ENCODE measurements around the gene TMEM176B.
"Not testable (repeated sequence)": the region's sequence is repeated elsewhere in the genome, so short reads cannot be mapped to it uniquely, and the experiment has no call there.

The TMEM176B gene

DNA sequence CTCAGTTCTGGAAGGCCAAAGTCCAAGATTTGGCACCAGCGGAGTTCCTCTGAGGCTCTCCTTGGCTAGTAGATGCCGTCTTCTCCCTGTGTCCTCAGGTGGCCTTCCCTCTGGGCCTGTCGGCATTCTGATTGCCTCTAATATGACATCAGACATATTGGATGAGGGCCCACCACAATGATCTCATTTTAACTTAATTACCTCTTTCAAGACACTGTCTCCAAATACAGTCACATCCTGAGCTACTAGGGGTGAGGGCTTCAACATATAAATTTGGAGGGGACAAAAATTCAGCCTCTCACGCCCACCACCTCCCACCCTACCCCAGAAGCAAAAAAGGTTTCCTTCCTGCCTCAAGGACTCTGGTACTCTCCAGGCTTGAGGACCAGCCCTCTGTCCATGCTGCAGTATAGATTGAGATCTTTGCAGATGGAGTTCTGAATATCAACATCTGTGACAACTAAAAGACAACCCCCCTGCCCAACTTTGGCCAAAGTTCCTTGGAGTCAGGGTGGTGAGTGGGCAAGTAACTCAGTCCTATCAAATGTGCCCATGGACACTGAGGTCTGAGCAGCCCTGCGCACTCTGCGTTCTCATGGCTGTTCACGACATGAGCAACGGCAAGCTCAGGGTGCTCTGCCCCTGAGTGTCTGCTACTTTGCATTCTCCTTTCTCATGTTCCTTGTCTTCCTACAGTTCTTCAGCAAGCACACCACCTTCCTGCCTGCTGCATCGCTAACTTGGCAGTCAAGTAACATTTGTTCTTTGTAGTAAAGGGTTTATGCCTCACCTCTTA, 11.5 kb downstream of the TMEM176B start:
- DNase-seq = no peak

DNA sequence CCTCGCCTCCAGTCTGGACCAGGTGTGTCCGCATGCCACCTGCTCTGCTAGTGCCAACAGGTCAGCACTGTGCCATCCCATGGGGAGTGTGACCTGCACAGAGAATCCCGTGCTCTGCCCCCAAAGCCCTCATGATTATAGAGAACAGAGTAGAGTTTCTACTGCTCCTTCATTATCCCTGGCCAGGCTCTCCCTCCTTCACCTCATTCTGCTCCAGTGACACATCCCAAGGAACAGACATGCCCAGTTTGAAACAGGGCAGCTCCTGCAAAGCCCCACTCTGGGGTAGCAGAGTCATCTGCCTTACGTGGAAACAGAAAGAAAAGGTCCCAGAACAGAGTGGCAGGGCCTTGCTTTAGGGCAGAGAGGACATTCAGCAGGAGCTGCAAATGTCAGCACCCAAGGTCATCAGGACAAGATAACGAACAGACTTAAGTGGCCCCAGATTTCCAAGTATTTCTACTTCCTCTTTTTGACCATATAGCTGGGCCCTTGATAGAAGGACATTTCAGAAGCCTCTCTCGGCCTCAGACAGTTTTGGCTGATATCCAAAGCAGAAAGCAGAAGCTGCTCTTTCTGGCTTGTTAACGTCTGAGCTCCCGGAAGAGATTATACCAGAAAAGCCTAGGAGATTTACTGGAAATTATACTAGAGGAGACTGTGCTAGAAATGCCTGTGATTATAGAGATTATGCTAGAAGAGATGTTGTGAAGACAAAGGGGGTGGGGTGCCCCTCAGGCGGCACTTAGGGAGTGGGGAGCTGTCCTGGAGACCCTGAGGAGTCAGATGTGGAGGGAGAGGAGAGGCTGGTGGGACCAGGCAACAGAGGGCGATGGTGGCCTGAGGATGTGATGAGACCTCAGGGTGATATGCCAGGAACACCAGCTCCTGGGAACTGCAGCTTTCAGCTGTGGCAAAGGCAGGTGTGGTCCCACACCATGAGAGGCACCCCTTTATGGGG, 12.6 kb downstream of the TMEM176B start:
- DNase-seq = peak; percentile 60

DNA sequence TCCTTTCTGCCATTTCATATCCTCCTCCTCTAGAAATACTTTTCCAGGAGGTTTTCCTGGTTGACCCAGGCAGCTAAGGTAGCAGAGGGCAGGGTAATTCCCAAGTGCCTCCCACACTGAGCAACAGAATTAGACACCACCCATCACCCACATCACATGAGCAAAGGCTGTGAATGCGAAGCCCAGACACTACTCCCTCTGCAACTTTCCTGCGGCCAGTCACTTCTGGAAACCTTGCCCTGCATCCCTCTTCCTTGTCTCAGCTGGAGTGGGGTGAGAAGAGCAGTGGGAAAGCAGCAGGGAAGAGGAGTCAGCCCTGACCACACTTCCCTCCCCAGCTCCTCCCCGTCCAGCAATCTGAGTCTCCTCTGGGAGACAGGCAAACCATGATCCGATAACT, 15.2 kb downstream of the TMEM176B start:
- peak; percentile 42 for DNase-seq

DNA sequence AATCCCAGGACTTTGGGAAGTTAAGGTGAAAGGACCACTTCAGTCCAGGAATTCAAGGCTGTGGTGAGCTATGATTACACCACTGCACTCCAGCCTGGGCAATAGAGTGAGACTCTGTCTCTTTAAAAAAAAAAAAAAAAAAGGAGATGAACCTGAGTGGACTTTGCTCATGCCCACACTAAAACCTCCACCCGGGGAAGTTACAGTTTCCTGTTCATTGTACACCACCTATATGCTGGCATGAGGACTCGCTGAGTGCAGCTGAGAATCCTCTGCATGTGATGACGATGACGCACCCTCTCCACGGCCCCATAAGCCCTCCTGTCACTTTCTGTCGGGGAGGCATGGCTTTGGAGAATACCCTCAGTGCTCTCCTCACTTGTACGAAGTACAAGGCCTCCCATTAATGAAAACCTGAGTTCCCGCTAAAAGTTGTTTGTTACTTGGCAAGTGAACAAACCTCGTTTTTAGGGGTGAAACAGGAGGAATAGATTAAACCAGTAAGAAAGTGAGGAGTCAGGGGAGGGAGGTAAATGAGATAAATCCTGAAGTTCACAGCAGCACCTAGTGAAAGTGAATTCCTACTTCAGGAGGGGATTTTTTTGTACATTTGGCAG, 15.9 kb downstream of the TMEM176B start:
- peak; percentile 96 for DNase-seq

DNA sequence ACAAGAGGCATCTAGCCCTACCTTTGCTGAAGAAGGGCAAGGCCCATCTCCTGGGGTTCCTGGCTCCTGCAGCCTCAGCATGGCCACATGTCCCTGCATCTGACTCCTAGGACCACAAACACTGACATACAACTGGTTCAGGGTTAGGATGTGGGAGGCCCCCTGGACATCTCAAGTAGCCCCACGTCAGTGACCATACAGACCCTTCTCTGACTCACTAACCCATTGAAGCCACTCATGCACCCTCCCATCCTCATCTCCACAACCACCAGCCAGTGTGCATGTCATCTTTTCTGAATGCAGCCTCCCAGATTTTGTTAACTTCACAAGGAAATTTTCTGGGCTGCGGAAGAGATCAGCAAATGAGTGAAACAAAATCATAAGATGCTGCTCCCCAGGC, 18.2 kb downstream of the TMEM176B start:
- DNase-seq = no peak

DNA sequence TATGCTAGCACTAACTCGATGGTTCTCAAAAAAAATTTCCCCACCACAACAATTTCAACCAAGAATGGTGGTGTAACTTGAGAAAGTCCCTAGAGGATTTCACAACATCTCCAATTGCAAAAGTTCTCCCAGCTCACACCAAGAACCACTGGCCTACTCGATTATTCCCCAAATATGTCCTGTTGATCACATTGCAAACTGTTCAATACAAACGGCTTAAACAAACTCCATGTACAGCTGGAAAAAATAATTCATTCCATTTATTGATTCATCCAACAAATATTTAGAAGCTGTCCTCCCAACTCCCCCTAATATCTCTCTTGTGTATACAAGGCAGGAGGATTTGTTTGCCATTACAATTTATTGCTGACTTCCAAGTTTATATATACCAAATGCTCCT, 19.1 kb downstream of the TMEM176B start:
- no peak for DNase-seq

DNA sequence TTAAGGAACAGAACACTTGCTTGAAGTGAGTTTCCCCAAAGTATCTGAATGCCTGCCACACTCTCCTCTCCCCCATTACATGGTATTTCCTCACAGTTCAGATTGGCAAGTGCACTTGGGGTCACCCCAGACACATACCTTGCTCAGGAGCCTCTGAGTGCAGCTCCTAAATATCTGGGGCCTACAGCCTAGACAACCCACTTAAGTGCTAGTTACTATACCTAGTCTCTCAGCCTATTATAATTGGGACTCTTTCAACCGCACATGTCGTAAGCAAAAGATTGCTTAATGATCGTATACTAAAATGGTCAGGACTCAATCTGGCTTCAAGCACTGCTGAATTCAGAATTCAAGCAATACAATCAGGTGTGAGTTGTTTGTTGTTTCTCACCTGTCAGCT, 19.9 kb downstream of the TMEM176B start:
- no peak for DNase-seq

DNA sequence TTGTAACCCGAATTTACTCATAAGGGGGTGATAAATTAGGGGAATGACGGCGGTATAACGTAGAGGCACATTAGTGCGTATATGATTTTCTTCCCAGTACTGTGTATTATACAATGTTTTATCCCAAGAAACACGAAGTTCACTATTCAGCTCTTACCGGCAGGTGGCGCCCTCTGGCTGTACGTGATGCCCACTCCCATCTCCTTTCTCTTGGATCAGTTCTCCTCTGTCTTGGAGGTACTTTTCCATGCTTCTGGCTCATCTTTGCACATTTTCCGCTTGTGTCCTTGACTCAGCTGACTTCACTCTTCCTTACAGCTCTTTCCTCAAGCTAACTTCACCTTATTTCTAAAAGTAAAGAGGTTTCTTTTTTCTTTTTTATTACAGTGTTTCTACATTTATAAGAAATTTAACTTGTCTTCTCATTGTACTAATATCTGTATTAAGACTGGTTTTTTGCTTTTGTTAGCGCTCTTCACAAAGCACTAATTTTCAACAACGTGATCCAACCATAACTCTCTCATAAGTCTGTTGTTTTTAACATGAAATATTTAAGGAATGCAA, 21.3 kb downstream of the TMEM176B start:
- DNase-seq = peak; percentile 92

DNA sequence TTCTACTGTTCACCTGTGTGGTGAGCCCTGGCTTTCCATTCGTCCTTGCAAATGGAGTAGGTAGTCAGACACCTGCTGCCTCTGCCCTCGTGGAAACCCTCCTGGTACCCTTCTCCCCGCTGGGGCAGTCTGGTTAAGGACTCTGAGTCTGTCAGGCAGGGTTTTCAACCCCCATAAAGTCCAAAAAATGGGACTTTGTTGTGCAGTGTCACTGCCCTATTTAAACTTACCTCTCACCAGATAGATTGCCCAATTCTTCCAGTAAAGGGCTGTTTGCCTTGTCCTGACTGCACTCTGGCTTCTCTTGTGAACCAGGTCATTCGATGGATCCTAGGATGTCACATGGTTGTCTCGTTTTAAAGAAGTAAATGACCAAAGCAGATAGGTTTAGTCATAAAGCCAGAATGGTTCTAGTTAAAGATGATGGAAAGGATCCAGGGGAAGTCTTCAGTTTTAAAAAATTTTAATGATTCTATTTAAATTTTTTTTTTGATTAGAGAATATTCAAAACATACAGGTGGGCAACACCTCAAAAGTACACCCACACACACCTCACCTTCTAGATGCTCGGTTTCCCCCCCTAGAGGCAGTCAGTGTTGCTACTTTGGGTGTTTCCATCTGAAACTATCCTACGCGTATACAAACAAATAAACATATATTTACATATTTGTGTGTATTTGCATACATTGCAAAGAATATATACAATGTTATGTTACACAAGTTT, 22.0 kb downstream of the TMEM176B start:
- peak; percentile 64 for DNase-seq

DNA sequence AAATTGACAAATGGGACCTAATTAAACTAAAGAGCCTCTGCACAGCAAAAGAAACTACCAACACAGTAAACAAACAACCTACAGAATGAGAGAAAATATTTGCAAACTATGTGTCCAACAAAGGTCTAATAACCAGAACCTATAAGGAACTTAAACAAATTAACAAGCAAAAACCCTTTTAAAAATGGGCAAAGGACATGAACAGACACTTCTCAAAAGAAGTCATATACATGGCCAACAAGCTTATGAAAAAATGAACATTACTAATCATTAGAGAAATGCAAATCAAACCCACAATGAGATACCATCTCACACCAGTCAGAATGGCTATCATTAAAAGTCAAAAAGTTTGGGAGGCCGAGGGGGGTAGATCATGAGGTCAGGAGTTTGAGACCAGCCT, 26.0 kb downstream of the TMEM176B start:
- DNase-seq = not testable (repeated sequence)

DNA sequence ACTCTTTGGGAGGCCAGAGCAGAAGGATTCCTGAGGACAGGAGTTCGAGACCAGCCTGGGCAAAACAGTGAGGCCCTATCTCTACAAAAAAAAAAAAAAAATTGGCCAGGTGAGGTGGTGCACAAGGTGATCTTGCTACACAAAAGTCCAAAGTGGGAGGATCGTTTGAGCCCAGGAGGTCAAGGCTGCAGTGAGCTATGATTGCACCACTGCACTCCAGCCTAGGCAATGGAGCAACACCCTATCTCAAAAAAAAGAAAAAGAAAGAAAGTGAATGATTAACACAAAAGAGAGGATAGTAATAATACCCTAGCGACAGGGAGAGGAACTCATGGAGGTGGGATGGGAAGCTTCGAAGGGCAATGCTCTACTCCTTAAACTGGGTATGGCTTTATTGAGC, 30.4 kb downstream of the TMEM176B start:
- DNase-seq = no peak

DNA sequence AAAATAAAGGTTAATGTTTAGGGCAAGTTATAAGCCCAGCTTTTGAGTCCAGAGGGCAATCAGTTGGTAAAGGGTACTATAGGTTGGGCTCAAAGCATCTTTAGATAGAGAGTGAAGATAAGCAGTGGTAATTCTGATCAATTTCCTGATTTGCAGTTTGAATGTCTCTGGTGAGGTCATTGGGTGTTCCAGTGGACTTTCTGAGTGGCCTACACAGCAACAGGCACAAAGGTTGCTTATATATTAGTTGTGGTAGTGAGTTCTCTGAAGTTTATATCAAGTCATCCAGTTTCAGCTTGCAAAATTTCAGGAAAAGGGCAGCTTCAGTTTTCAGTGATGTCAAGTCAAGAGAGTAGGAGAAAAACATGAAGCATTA, 33.8 kb downstream of the TMEM176B start:
- DNase-seq = peak; percentile 37

DNA sequence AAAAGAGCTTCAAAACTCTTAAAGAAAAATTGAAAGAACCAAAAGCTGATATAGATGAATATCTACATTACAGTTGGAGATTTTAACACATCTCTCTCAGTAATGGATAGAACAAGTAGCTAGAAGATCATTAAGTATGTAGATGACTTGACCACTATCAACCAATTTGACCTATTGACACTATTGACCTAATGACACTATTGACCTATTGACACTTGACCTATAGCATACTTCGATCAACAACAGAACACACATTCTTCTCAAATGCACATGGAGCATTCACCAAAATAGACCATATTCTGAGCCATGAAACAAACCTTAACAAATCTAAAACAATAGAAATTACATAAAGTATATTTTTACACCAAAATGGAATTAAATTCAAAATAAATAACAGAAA, 40.7 kb downstream of the TMEM176B start:
- DNase-seq = no peak

DNA sequence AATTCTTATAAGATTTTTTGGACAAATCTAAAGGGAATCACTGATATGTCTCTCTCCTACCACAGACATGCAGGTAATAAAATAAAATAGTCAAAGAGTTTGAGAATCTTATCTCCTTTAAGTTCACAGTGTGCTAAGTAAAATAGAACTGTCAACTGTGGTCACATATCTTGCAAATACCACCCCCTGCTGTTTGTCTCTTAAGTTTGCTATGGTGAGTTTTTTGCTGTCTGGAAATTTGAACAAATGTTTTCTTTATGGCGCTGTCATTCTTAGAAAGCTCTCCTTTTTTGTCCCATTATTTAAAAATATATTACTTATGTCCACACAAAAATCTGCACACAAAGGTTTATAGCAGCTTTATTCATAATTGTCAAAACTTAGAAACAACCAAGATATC, 43.3 kb downstream of the TMEM176B start:
- DNase-seq = peak; percentile 67

DNA sequence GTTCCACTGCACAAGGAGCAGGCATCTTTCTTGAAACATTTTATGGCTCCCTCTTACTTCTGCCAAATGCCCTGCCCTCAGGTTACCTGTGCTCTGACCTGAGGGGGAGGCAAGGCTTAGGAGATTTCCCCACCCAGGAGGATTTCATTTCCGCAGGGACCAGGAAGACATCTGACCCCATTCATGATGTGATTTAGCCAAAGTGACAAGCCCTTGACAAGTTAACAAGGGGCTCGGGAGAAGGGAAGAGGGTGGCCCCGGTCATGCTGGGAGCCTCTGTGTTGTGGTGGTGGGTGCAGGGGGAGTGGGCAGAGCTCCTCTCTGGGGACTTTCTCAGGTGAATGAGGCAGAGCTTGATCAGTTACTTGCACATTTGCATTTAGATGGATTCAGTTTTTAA, 44.0 kb downstream of the TMEM176B start:
- no peak for DNase-seq

DNA sequence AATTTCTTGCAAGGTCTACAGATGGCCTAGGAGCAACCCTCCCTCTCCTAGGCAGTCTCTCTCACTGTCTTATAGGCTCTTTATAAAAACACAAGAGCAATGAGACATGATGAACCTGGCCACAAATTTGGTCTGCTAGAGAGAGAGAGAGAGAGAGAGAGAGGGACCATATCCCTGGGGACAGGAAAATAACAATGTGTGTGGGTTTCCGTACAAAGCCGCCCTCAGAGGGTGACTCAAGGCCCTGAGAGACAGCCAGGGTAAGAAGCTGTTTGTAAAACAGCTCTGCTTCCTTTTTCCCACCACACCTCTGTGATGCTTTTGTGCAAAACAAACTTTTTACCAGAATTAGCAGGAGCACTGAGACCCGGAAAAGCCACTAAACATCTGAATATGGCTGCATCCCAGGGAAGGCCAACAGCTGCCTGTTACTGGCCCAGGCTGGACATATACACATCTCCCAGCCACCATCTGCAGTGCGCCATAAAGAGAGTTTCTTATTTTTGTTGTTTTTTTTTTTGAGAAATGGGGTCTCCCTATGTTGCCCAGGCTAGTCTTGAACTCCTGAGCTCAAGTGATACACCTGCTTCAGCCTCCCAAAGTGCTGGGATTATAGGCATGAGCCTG, 44.6 kb downstream of the TMEM176B start:
- no peak for DNase-seq

DNA sequence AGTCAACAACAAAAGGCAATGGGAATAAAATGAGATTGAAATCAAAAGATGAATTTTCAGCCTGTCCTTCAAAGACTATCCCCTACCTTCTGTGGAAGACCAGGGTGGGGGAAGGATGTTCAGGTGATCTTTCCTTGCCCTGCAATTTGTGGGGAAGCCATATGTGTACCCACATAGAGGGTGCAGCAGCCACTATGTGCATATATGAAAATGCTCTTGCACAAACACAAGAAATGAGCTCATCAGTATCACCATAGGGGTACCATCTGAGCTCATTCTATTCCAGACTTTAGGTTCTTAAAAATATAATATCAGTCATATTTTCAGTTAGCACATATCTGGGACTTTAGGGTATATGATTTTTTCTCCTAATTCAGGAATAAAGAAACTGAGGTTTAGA, 45.2 kb downstream of the TMEM176B start:
- no peak for DNase-seq

DNA sequence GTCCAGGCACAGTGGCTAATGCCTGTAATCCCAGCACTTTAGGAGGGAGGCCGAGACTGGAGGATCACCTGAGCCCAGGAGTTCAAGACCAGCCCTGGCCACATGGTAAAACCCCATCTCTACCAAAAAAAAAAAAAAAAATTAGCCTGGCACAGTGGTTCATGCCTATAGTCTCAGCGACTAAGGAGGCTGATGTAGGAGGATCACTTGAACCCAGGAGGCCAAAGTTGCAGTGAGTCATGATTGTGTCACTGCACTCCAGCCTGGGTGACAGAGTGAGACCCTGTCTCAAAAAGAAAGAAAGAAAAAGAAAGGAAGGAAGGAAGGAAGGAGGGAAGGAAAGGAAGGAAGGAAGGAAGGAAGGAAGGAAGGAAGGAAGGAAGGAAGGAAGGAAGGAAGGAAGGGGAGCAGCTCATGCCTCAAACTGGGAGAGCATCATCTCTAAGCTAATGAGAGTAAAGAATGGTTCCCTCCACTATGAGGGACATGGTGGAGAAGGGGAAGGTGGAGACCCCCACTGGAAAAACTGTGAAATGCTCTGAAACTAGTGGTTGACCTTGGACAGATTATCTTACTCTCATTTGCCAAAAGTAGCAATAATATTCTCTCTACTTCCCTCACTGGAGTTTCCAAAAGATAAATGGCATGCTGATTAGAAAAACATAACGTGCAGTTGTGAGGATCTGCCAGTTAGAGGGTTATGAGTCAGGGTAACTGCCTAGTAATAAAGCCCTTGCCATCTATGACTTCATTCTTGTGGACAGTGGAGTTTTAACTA, 46.1 kb downstream of the TMEM176B start:
- DNase-seq = peak; percentile 45

DNA sequence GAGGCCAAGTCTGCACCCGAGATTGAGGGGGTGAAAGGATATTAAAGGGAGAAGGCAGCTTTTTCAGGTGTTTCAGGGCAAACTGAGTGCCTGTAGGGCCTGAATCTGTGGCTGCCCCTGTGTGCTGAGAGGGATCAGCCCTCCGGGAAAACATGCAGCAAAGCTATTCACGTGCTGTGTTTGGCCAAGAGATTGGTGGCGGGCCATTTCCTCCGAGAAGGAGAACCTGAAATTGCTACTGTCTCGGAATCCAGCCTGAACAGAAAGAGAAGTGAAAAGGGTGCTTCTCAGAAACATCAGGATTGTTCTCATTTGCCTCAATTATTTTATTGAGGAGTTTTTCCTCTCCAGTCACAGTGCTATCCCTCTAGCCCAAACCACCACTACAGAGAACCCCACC, 46.9 kb downstream of the TMEM176B start:
- no peak for DNase-seq

DNA sequence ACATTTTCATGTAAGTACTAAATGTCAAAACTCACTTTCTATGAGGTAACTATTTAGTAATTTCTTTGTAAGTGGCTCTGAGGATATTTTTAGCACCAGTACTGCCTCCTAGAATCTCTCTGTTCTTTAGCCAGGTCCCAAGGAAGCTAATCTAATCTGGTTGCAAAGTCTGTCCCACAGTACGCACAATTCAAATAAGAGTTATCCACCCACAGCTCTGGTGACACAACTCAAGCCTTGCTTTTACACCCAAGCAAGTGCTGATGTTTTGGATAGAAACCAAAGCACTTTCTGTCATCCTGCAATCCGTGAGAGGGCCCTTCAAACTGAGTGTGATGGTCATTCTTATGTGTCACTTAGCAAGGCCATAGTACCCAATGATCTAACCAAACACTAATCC, 48.5 kb downstream of the TMEM176B start:
- DNase-seq = no peak

DNA sequence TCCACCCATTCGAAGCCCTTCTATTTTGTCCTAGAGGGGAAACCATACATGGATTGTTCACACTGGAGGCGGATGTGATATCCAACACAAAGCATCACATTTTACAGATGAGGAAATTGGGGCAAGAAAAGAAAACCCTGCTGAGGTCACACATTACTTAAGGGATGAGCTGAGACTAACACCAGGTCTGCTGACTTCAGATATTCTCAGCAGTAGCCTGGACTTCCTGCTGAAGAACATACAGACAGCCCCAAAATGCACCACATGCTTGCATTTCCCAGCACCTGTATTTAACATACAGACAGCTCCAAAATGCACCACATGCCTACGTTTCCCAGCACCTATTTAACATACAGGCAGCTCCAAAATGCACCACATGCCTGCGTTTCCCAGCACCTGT, 51.8 kb downstream of the TMEM176B start:
- DNase-seq = peak; percentile 25

Data from DMS53 (cell line).